ENCODE measurements around the gene SLC25A1. TPM values are rescaled to one million over a fixed set of nuclear protein-coding genes. Genes with fewer than 3 reads are reported as not detected.

The SLC25A1 gene
- total and polyA plus RNA-seq, 2 experiments from 2014 or later: 140 to 238 TPM

GRCh38 chr22:19132153-19132552, 46.4 kb downstream of the SLC25A1 start:
- Histone ChIP-seq H3K4me1 (ENCODE audit: low read depth) (no peaks in the 10 kb centered on the region), H3K4me3 (no peak overlapping the region), H3K27me3 (no peaks in the 10 kb centered on the region), H3K27ac (no peak overlapping the region), H3K36me3 (peaks cover 2% of the 10 kb centered on the region), H3K9me3 (ENCODE audit: low read depth) (no peaks in the 10 kb centered on the region)
- TF ChIP-seq CTCF (IDR thresholded peaks at IDR 0.05; ENCODE audit: low read depth, low read length): no peak
- DNase-seq (ENCODE audit: low read depth in 1 of 2, low spot score in 1 of 2): no peak

GRCh38 chr22:19131685-19132015, 46.9 kb downstream of the SLC25A1 start:
- H3K27ac ChIP-seq: no peak overlapping the region
- peaks cover 2% of the 10 kb centered on the region for H3K36me3 ChIP-seq
- H3K4me3 ChIP-seq: no peak overlapping the region
- H3K4me1 ChIP-seq (ENCODE audit: low read depth): no peaks in the 10 kb centered on the region
- H3K9me3 ChIP-seq (ENCODE audit: low read depth): no peaks in the 10 kb centered on the region
- H3K27me3 ChIP-seq: no peaks in the 10 kb centered on the region
- no peak for TF ChIP-seq CTCF (IDR thresholded peaks at IDR 0.05; ENCODE audit: low read depth, low read length)
- DNase-seq (ENCODE audit: low read depth in 1 of 2, low spot score in 1 of 2): no peak

- no peaks in the 10 kb centered on the region for H3K27me3 ChIP-seq
- DNase-seq (ENCODE audit: low read depth in 1 of 2, low spot score in 1 of 2): no peak
Observed at GRCh38 chr22:19130959-19131684, 47.4 kb downstream of the SLC25A1 start, which contains the start of gene TSSK2. TSS of gene TSSK2 (plus strand) at chr22:19131308. CDS start at chr22:19131400, 92 bp downstream.

GRCh38 chr22:19129871-19130270, 48.7 kb downstream of the SLC25A1 start:
- no peak for DNase-seq (ENCODE audit: low read depth in 1 of 2, low spot score in 1 of 2)
- Histone ChIP-seq H3K9me3 (ENCODE audit: low read depth) (no peaks in the 10 kb centered on the region), H3K27ac (no peak overlapping the region), H3K36me3 (no peaks in the 10 kb centered on the region), H3K4me1 (ENCODE audit: low read depth) (no peaks in the 10 kb centered on the region), H3K4me3 (no peak overlapping the region), H3K27me3 (no peaks in the 10 kb centered on the region)
- no peak for TF ChIP-seq CTCF (IDR thresholded peaks at IDR 0.05; ENCODE audit: low read depth, low read length)

More at GRCh38 chr22:19130959-19131684, 47.4 kb downstream of the SLC25A1 start, which contains the start of gene TSSK2:
- Histone ChIP-seq H3K27ac (no peak within 1 kb of the TSS), H3K4me3 (no peak within 1 kb of the TSS), H3K9me3 (ENCODE audit: low read depth) (no peaks in the 10 kb centered on the region), H3K4me1 (ENCODE audit: low read depth) (no peaks in the 10 kb centered on the region), H3K36me3 (no peaks in the 10 kb centered on the region)
- TF ChIP-seq CTCF (IDR thresholded peaks at IDR 0.05; ENCODE audit: low read depth, low read length): no peak

GRCh38 chr22:19128946-19129727, 49.4 kb downstream of the SLC25A1 start:
- no peak for DNase-seq (ENCODE audit: low read depth in 1 of 2, low spot score in 1 of 2)
- Histone ChIP-seq H3K36me3 (no peaks in the 10 kb centered on the region), H3K4me3 (no peak overlapping the region), H3K4me1 (ENCODE audit: low read depth) (no peaks in the 10 kb centered on the region), H3K27me3 (no peaks in the 10 kb centered on the region), H3K27ac (no peak overlapping the region), H3K9me3 (ENCODE audit: low read depth) (no peaks in the 10 kb centered on the region)
- TF ChIP-seq CTCF (IDR thresholded peaks at IDR 0.05; ENCODE audit: low read depth, low read length): no peak

All from cardiac muscle cell (in vitro differentiated cells and primary cell).